ENCODE results near the gene COLEC12. TPM values are rescaled to one million over a fixed set of nuclear protein-coding genes. Genes with fewer than 3 reads are reported as not detected.

The COLEC12 gene
- total RNA-seq, 1 experiment from 2014 or later: not detected

DNA sequence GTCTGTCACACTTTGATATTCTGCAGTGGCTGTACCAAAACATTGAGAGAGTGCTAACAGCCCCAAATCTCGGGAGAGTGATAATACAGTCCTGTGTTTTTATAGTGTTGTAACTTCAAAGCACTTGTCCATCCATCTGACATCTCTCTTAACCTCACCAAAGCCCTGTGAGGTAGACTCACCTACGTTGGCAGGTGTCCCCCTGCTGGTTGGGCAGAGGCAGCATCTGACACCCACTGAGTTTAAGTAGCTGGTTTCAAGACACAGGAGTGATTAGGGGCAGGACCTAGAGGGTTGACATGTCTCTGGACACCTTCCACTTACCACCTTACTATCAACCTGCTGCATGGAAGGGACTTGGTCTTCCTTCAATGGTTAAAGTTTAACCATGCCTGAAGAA is 22.9 kb downstream of the COLEC12 start:
- TF ChIP-seq POLR2AphosphoS5 (IDR thresholded peaks at IDR 0.05; ENCODE audit: low read depth, low read length) (no peak), EZH2 (IDR thresholded peaks at IDR 0.05) (no peak), POLR2A (IDR thresholded peaks at IDR 0.05; ENCODE audit: borderline replicate concordance, extremely low read depth, insufficient read depth, insufficient read length) (no peak), SIN3A (IDR thresholded peaks at IDR 0.05; ENCODE audit: low read depth) (no peak), RAD21 (IDR thresholded peaks at IDR 0.05; ENCODE audit: low read depth) (peak; percentile 80), ZNF274 (IDR thresholded peaks at IDR 0.05; ENCODE audit: low read depth, low read length) (no peak), MAX (IDR thresholded peaks at IDR 0.05) (no peak), CEBPB (IDR thresholded peaks at IDR 0.05; ENCODE audit: low read depth) (no peak), TCF7L2 (IDR thresholded peaks at IDR 0.05; ENCODE audit: borderline replicate concordance, extremely low read depth, insufficient read depth, insufficient read length) (peak; percentile 75), REST (IDR thresholded peaks at IDR 0.05; ENCODE audit: low read depth) (no peak), YY1 (IDR thresholded peaks at IDR 0.05; ENCODE audit: extremely low read depth, insufficient replicate concordance, low read depth, low read length) (no peak), ZFX (IDR thresholded peaks at IDR 0.05) (no peak), SP1 (IDR thresholded peaks at IDR 0.05; ENCODE audit: low read depth) (no peak), EGR1 (IDR thresholded peaks at IDR 0.05; ENCODE audit: low read depth) (no peak), EZH2phosphoT487 (IDR thresholded peaks at IDR 0.05; ENCODE audit: borderline replicate concordance) (no peak), JUND (IDR thresholded peaks at IDR 0.05) (no peak)
- TF ChIP-seq, protein P1, sequence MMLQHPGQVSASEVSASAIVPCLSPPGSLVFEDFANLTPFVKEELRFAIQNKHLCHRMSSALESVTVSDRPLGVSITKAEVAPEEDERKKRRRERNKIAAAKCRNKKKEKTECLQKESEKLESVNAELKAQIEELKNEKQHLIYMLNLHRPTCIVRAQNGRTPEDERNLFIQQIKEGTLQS (IDR thresholded peaks at IDR 0.05): no peak
- TF ChIP-seq, protein P2, sequence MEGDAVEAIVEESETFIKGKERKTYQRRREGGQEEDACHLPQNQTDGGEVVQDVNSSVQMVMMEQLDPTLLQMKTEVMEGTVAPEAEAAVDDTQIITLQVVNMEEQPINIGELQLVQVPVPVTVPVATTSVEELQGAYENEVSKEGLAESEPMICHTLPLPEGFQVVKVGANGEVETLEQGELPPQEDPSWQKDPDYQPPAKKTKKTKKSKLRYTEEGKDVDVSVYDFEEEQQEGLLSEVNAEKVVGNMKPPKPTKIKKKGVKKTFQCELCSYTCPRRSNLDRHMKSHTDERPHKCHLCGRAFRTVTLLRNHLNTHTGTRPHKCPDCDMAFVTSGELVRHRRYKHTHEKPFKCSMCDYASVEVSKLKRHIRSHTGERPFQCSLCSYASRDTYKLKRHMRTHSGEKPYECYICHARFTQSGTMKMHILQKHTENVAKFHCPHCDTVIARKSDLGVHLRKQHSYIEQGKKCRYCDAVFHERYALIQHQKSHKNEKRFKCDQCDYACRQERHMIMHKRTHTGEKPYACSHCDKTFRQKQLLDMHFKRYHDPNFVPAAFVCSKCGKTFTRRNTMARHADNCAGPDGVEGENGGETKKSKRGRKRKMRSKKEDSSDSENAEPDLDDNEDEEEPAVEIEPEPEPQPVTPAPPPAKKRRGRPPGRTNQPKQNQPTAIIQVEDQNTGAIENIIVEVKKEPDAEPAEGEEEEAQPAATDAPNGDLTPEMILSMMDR (IDR thresholded peaks at IDR 0.05 in 2 of 3, conservative IDR thresholded peaks at IDR 0.05 in 1 of 3; ENCODE audit: borderline replicate concordance in 1 of 3, insufficient read depth in 1 of 3, low read depth in 2 of 3, low read length in 2 of 3): peak; percentile 52 to 85 (median 78); a peak in 5 of 6 replicates
- TF ChIP-seq, protein P3, sequence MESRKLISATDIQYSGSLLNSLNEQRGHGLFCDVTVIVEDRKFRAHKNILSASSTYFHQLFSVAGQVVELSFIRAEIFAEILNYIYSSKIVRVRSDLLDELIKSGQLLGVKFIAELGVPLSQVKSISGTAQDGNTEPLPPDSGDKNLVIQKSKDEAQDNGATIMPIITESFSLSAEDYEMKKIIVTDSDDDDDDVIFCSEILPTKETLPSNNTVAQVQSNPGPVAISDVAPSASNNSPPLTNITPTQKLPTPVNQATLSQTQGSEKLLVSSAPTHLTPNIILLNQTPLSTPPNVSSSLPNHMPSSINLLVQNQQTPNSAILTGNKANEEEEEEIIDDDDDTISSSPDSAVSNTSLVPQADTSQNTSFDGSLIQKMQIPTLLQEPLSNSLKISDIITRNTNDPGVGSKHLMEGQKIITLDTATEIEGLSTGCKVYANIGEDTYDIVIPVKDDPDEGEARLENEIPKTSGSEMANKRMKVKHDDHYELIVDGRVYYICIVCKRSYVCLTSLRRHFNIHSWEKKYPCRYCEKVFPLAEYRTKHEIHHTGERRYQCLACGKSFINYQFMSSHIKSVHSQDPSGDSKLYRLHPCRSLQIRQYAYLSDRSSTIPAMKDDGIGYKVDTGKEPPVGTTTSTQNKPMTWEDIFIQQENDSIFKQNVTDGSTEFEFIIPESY (IDR thresholded peaks at IDR 0.05; ENCODE audit: extremely low read depth, insufficient replicate concordance, low read length): no peak
- no peaks in the 10 kb centered on the region for H3K9me3 ChIP-seq (ENCODE audit: control insufficient read depth in 1 of 2, insufficient read depth in 1 of 2, low read depth in 1 of 2, low read length in 2 of 2)
- intact Hi-C loops (cut with micrococcal nuclease): loop anchor here (2.0 kb wide), 1 partner anchor 191 kb away; no protein-coding TSS in a partner anchor
- no peaks in the 10 kb centered on the region for H3K79me2 ChIP-seq (ENCODE audit: insufficient read depth, low read length)
- no peak overlapping the region for H2AFZ ChIP-seq (ENCODE audit: low read depth, low read length, poor library complexity, severe bottlenecking)
- no peak overlapping the region for H3K4me3 ChIP-seq (replicated peaks in 1 of 2; ENCODE audit: low read depth in 1 of 2, low read length in 2 of 2)
- H4K20me1 ChIP-seq (ENCODE audit: insufficient read depth): no peaks in the 10 kb centered on the region
- ChIA-PET POLR2A (no interaction called here), CTCF (interaction anchor here (0.6 to 1.4 kb wide), 9 partner anchors 9 to 190 kb away, joined by 3 to 7 read pairs (median 3); no protein-coding TSS in a partner anchor), RAD21 (ENCODE audit: low non-redundant PET in 1 of 2, low total read pairs in 2 of 2, uncharacterized antibody in 2 of 2, unreplicated experiment in 2 of 2) (no interaction called here)
- DNase-seq (ENCODE audit: low read depth, low spot score): peak; percentile 37
- no peaks in the 10 kb centered on the region for H3K9me2 ChIP-seq (ENCODE audit: insufficient read depth)
- peak; percentile 93 for ATAC-seq
- no peaks in the 10 kb centered on the region for H3K27me3 ChIP-seq (ENCODE audit: insufficient read depth, low read length)
- no peak overlapping the region for H3K27ac ChIP-seq (ENCODE audit: low read depth, low read length)
- H3K9ac ChIP-seq (ENCODE audit: low read length): no peak overlapping the region
- H3K36me3 ChIP-seq (ENCODE audit: control insufficient read depth in 1 of 2, insufficient read depth in 2 of 2, low read length in 2 of 2): no peaks in the 10 kb centered on the region
- H3K4me1 ChIP-seq (ENCODE audit: control insufficient read depth in 1 of 2, insufficient read depth in 2 of 2, low read length in 2 of 2): peaks cover 0 to 7% of the 10 kb centered on the region in 2 experiments; a peak in 1 of 4 replicates
- H3K4me2 ChIP-seq (ENCODE audit: low read length): no peak overlapping the region
- no TSS peak for BruUV-seq (replicated peaks)

Data from HCT116 (cell line).